ENCODE data around the gene MYADM. TPM values are rescaled to one million over a fixed set of nuclear protein-coding genes. Genes with fewer than 3 reads are reported as not detected.

The MYADM gene
- total and polyA plus RNA-seq, 11 donors = 75.9 to 201 (median 158) TPM

DNA sequence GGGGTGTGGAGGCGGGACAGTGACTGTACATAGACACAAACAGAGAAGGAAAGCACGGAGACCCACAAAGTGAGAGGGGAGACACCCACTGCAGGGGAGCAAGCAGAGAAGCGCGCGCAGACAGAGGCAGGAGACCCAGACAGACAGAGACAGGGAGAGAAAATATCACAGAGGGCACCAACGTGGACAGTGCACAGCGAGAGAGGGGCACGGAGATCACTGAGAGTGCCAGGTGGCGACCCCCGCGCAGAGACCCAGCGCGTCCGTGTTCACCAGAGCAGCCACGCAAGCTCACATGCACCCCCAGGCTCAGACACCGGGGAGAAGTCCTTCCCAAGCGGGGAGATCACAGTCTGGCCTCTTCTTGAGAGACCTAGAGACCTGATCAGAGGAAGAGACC lies 40.0 kb downstream of the MYADM start:
- Histone ChIP-seq H3K9me3 (no peaks in the 10 kb centered on the region), H3K27me3 (peaks cover 32 to 86% (median 67%) of the 10 kb centered on the region in 9 donors), H3K27ac (no peak overlapping the region), H3K36me3 (no peaks in the 10 kb centered on the region), H3K4me1 (peaks cover 0 to 24% (median 5%) of the 10 kb centered on the region in 12 donors), H3K4me3 (peak overlapping the region in 1 of 12 donors; percentile 12)
- TF ChIP-seq CTCF (IDR thresholded peaks at IDR 0.05) (no peak), POLR2A (IDR thresholded peaks at IDR 0.05) (no peak)
- 13 to 15% (median 14%) methylated on average over 17 of the region's 17 CpGs for WGBS, 4 donors
- intact Hi-C loops (cut with DNase I) = loop anchor here (2.0 to 5.0 kb wide), 2 partner anchors 115 kb away; no protein-coding TSS in a partner anchor
- ATAC-seq (no peak), DNase-seq (no peak)

GRCh38 chr19:53908106-53908934 lies 40.6 kb downstream of the MYADM start:
- Histone ChIP-seq H3K4me3 (peak overlapping the region in 1 of 12 donors; percentile 12), H3K27me3 (peaks cover 32 to 85% (median 72%) of the 10 kb centered on the region in 9 donors), H3K36me3 (no peaks in the 10 kb centered on the region), H3K9me3 (no peaks in the 10 kb centered on the region), H3K4me1 (peaks cover 0 to 24% (median 5%) of the 10 kb centered on the region in 12 donors), H3K27ac (no peak overlapping the region)
- ATAC-seq = peak in 3 of 4 donors; percentile 70 to 78 (median 71)
- intact Hi-C loops (cut with DNase I) = loop anchor here in 8 of 10 donors (5.0 kb wide), 1 partner anchor 114 kb away; no protein-coding TSS in a partner anchor
- TF ChIP-seq CTCF (IDR thresholded peaks at IDR 0.05) (no peak), POLR2A (IDR thresholded peaks at IDR 0.05) (no peak)
- DNase-seq = peak in 2 of 5 donors; percentile 40 to 43
- WGBS, 4 donors = 0 to 3% (median 2%) methylated on average over 31 to 51 of the region's 51 CpGs

GRCh38 chr19:53908935-53909415 lies 41.3 kb downstream of the MYADM start, which contains the start of gene CACNG7:
CACNG7 (plus strand) TSS chr19:53909278; CDS start chr19:53912832, 3,554 bp downstream.
- DNase-seq (no peak), ATAC-seq (no peak)
- Histone ChIP-seq H3K36me3 (no peaks in the 10 kb centered on the region), H3K27me3 (peaks cover 32 to 86% (median 72%) of the 10 kb centered on the region in 9 donors), H3K4me1 (peaks cover 0 to 24% (median 5%) of the 10 kb centered on the region in 12 donors), H3K4me3 (peak within 1 kb of the TSS in 1 of 12 donors; percentile 12), H3K27ac (no peak within 1 kb of the TSS), H3K9me3 (no peaks in the 10 kb centered on the region)
- TF ChIP-seq POLR2A (IDR thresholded peaks at IDR 0.05) (no peak), CTCF (IDR thresholded peaks at IDR 0.05) (no peak)
- WGBS, 4 donors = 2 to 5% (median 2%) methylated on average over 17 to 28 of the region's 28 CpGs
- intact Hi-C loops (cut with DNase I) = loop anchor here in 8 of 10 donors (5.0 kb wide), 1 partner anchor 113 kb away; no protein-coding TSS in a partner anchor

Measured in heart left ventricle (tissue), 16 donors.